Measurements from ENCODE around the gene CARNS1.

The CARNS1 gene

DNA sequence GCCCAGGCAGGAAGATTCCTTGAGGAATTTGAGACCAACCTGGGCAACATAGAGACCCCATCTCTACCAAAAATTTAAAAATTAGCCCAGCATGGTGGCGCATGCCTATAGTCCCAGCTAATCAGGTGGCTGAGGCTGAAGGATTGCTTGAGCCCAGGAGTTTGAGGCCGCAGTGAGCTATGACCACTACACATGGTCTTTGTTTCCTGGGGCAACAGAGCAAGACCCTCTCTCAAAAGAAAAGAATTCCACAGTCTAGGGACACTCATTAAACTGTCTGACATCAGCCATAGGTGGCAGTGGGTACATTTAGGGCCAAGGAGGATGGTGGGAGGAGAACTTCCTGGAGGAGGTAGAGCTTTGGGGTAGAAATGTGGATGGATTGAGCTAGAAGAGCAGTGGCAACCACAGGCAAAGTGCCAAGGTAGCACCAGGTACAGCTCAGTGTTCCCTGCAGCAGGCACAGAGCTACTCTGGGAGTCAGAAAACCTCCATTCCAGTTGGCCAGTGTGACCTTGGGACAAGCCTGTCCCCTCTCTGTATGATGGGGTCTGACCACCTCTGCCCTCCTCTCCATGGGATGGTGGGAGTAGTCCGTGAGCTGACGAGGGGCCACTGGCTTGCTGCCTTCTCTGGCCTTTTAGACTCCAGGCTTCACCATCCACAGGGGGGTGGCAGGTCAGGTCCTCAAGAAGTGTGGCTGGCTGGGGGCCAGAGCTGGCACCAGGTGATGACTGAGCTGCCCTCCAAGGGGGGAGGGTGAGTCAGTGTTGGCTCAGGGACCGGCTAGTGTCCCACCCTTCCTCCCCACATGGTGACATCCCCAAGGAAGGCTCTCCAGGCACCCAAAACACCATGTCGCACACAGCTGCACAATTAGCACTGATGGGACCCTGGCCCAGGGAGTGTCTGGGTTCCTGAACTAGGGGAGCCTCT is 38.3 kb upstream of the CARNS1 start:
- DNase-seq (ENCODE audit: extremely low read depth, low read depth): no peak
- H3K4me3 ChIP-seq (replicated peaks; ENCODE audit: low read depth, low read length): no peak overlapping the region
- TF ChIP-seq, protein P1, sequence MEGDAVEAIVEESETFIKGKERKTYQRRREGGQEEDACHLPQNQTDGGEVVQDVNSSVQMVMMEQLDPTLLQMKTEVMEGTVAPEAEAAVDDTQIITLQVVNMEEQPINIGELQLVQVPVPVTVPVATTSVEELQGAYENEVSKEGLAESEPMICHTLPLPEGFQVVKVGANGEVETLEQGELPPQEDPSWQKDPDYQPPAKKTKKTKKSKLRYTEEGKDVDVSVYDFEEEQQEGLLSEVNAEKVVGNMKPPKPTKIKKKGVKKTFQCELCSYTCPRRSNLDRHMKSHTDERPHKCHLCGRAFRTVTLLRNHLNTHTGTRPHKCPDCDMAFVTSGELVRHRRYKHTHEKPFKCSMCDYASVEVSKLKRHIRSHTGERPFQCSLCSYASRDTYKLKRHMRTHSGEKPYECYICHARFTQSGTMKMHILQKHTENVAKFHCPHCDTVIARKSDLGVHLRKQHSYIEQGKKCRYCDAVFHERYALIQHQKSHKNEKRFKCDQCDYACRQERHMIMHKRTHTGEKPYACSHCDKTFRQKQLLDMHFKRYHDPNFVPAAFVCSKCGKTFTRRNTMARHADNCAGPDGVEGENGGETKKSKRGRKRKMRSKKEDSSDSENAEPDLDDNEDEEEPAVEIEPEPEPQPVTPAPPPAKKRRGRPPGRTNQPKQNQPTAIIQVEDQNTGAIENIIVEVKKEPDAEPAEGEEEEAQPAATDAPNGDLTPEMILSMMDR (IDR thresholded peaks at IDR 0.05; ENCODE audit: low read depth, low read length, missing control alignments): no peak

DNA sequence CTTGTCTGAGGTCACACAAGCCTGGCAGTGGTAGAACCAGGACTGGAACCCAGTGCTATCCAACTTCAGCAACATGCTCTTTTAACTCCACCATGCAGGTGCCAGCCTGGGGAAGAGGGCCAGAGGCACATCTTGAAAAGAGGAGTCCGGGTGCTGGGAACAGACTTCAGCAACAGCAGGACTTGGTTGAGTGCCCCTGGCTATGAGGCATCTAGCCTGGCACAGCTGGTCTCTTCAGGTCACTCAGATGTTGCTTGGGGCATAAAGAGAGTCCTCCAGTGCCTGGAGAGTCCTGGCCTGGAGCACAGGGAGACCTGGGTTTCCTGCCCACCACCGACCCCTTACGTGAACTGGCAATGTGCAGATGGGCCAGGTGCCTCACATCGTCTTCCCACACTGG is 36.9 kb upstream of the CARNS1 start:
- TF ChIP-seq, protein P1 (IDR thresholded peaks at IDR 0.05; ENCODE audit: low read depth, low read length, missing control alignments): no peak
- DNase-seq (ENCODE audit: extremely low read depth, low read depth): no peak
- no peak overlapping the region for H3K4me3 ChIP-seq (replicated peaks; ENCODE audit: low read depth, low read length)

- H3K4me3 ChIP-seq (replicated peaks; ENCODE audit: low read depth, low read length): no peak overlapping the region
- DNase-seq (ENCODE audit: extremely low read depth, low read depth): no peak
- TF ChIP-seq, protein P1 (IDR thresholded peaks at IDR 0.05; ENCODE audit: low read depth, low read length, missing control alignments): no peak
These were observed 36.1 kb upstream of the CARNS1 start for GRCh38 chr11:67379061-67380058.

DNA sequence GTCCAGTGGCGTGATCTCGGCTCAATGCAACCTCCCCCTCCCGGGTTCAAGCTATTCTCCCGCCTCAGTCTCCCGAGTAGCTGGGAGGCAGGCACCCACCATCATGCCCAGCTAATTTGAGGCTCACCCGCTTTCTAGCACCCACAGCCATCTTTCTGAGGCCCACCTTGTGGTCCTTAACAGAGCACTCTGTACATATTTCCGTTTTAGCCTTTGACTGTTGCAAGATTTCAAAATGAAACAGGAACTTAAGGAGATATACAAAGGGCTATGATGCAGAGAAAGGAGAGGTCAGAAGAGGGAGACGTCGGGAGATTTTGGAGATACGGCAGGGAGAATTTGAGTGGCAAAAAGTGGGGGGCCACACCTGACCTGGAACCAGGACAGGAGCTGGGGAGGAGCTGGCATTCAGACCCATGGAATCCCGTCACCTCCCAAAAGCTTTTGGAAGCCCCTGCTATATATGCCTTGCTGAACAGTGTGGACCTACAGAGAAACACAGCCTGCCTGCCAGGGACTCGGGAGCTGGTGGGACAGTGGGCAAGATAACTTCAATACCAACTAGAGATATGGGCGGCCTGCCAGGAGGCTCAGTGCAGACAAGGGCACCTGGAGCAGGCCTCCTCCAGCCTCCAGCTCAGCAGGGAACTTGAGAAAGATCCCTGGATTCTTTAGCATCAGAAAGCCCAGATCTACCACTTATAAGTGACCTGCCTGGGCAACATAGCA is 34.1 kb upstream of the CARNS1 start:
- TF ChIP-seq, protein P1 (IDR thresholded peaks at IDR 0.05; ENCODE audit: low read depth, low read length, missing control alignments): no peak
- DNase-seq (ENCODE audit: extremely low read depth, low read depth): no peak
- no peak overlapping the region for H3K4me3 ChIP-seq (replicated peaks; ENCODE audit: low read depth, low read length)

DNA sequence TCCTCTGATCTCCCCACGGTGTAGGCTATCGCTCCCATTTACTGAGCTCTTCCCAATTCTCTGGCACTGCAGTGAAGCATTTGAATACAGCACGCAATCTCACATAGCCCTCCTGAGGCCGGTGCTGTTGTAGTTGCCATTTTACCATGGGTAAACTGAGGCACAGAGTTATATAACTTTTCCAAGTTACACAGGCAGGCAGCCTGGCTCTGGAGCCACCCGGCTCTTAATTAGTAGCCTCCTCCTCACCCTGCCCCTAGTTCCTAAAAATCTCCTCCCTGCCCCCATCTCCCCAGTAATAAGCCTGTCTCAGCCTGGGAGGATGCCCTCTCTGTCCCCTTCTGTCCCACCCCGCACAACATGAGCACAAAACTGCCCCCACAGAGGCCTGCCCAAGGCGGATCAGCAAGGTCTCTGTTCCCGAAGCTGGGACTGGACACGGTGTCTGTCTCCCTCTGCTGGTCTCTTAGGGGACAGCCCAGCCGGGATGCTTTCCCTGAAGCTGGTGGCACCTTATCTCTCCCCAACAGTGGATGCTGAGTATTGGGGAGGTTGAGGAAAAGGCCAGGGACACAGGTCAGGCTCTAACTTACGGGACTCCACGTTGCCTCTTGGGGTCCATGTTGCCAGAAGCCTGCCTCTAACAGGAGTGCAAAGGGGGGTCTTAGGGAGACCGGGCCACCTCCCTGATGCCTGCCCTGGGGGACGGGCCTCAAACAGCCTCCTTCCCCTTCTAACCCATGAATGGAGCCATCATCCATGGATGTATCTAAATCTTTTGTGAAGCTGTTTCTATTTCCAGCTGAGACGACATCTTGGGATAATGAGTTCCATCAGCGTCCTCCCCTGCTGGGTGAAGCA is 33.0 kb upstream of the CARNS1 start:
- TF ChIP-seq, protein P1 (IDR thresholded peaks at IDR 0.05; ENCODE audit: low read depth, low read length, missing control alignments): peak; percentile 99
- DNase-seq (ENCODE audit: extremely low read depth, low read depth): no peak
- H3K4me3 ChIP-seq (replicated peaks; ENCODE audit: low read depth, low read length): no peak overlapping the region

Measured in HFF-Myc (cell line).